HG03432 (cell line): Measurements from ENCODE around the gene OTOG.

Experiments used
- ATAC-seq: cut with Tn5 transposase; IDR thresholded peaks from one replicate; pipeline ENCODE4 v1.9.1; 2021; ENCODE audit warnings: mild to moderate bottlenecking, moderate library complexity; ENCODE audit not compliant: unreplicated experiment

Gene OTOG

GRCh38 chr11:17581036-17581731 is 34.1 kb downstream of the OTOG start:
- ATAC-seq = no peak

GRCh38 chr11:17581732-17582053 is 34.6 kb downstream of the OTOG start:
- no peak for ATAC-seq

- no peak for ATAC-seq
Observed at GRCh38 chr11:17585911-17586695, 39.0 kb downstream of the OTOG start.

GRCh38 chr11:17588166-17588565 is 41.1 kb downstream of the OTOG start:
- no peak for ATAC-seq

- ATAC-seq = no peak
Observed at GRCh38 chr11:17588721-17589120, 41.7 kb downstream of the OTOG start.

- ATAC-seq = no peak
Observed at GRCh38 chr11:17590463-17590862, 43.4 kb downstream of the OTOG start.

GRCh38 chr11:17591293-17591692 is 44.2 kb downstream of the OTOG start:
- no peak for ATAC-seq

- no peak for ATAC-seq
Observed at GRCh38 chr11:17593466-17594245, 46.6 kb downstream of the OTOG start.

GRCh38 chr11:17594686-17595192 is 47.7 kb downstream of the OTOG start:
- ATAC-seq = no peak

- no peak for ATAC-seq
Observed at GRCh38 chr11:17595526-17596309, 48.7 kb downstream of the OTOG start.

GRCh38 chr11:17596310-17596669 is 49.2 kb downstream of the OTOG start:
- no peak for ATAC-seq

GRCh38 chr11:17596711-17597110 is 49.7 kb downstream of the OTOG start:
- ATAC-seq = no peak

- no peak for ATAC-seq
Observed at GRCh38 chr11:17597770-17598169, 50.7 kb downstream of the OTOG start.

- ATAC-seq = peak; percentile 92
Observed at GRCh38 chr11:17598700-17599459, 51.8 kb downstream of the OTOG start.

GRCh38 chr11:17599460-17599925 is 52.4 kb downstream of the OTOG start:
- ATAC-seq = no peak

GRCh38 chr11:17600316-17601255 is 53.5 kb downstream of the OTOG start:
- ATAC-seq = no peak

- no peak for ATAC-seq
Observed at GRCh38 chr11:17601256-17601671, 54.2 kb downstream of the OTOG start.

GRCh38 chr11:17601676-17602075 is 54.6 kb downstream of the OTOG start:
- ATAC-seq = no peak
